OCI-LY1 (cell line): ENCODE results near the gene FAM120C.

Experiments used
- H2AFZ ChIP-seq: fragments of 200-600 bp; sonication (generic), shearing (Covaris generic); 2 replicates; pipeline ENCODE4 v1.6.0; 2014; ENCODE audit warnings: antibody characterized with exemption, mild to moderate bottlenecking, low read length
- H3F3A ChIP-seq: fragments of 200-600 bp; sonication (generic), shearing (Covaris generic); 2 replicates; pipeline ENCODE4 v1.6.0; 2014; ENCODE audit warnings: mild to moderate bottlenecking, antibody characterized with exemption, low read length, moderate library complexity; ENCODE audit not compliant: insufficient read depth
- H3K27ac ChIP-seq: fragments of 200-600 bp; sonication (generic); 2 replicates; pipeline ENCODE4 v1.5.1; 2014; ENCODE audit warnings: low read length, mixed run types, mild to moderate bottlenecking, low read depth; ENCODE audit not compliant: poor library complexity, severe bottlenecking
- H3K27me3 ChIP-seq: fragments of 200-600 bp; sonication (generic); 2 replicates; pipeline ENCODE4 v1.6.0; 2014; ENCODE audit warnings: antibody characterized with exemption, mild to moderate bottlenecking, low read length, moderate library complexity; ENCODE audit not compliant: insufficient read depth
- H3K36me3 ChIP-seq: fragments of 200-600 bp; sonication (generic); 2 replicates; pipeline ENCODE4 v1.6.1; 2014; ENCODE audit warnings: mild to moderate bottlenecking, antibody characterized with exemption, low read length, moderate library complexity, mixed read lengths; ENCODE audit not compliant: insufficient read depth
- H3K4me1 ChIP-seq: fragments of 200-600 bp; sonication (generic); 2 replicates; pipeline ENCODE4 v1.5.1; 2014; ENCODE audit warnings: mild to moderate bottlenecking, low read length, moderate library complexity; ENCODE audit not compliant: insufficient read depth, severe bottlenecking
- H3K4me2 ChIP-seq: fragments of 200-600 bp; sonication (generic), shearing (Covaris generic); 2 replicates; pipeline ENCODE4 v1.6.1; 2014; ENCODE audit warnings: low read length
- H3K4me3 ChIP-seq: fragments of 200-600 bp; sonication (generic); 2 replicates; pipeline ENCODE4 v1.5.1; 2014; ENCODE audit warnings: low read length, low read depth, mild to moderate bottlenecking, mixed read lengths; ENCODE audit not compliant: poor library complexity, severe bottlenecking
- H3K79me2 ChIP-seq: fragments of 200-600 bp; shearing (Covaris generic); 2 replicates; pipeline ENCODE4 v1.6.1; 2016; ENCODE audit warnings: mixed run types, low read length, mixed read lengths; ENCODE audit not compliant: insufficient read depth
- H3K9ac ChIP-seq: fragments of 200-600 bp; sonication (generic), shearing (Covaris generic); 2 replicates; pipeline ENCODE4 v1.6.1; 2014; ENCODE audit warnings: mild to moderate bottlenecking, low read length, mixed read lengths
- H3K9me2 ChIP-seq: fragments of 200-600 bp; sonication (generic), shearing (Covaris generic); 2 replicates; pipeline ENCODE4 v1.6.1; 2014; ENCODE audit warnings: low read depth, mild to moderate bottlenecking, low read length, mixed read lengths
- H3K9me3 ChIP-seq: fragments of 200-600 bp; shearing (Covaris generic); 2 replicates; pipeline ENCODE4 v1.6.1; 2014; ENCODE audit warnings: low read length, mixed read lengths
- H4K20me1 ChIP-seq: fragments of 200-600 bp; sonication (generic), shearing (Covaris generic); 2 replicates; pipeline ENCODE4 v1.6.0; 2016; ENCODE audit warnings: mild to moderate bottlenecking, low read length; ENCODE audit not compliant: insufficient read depth
- EZH2 ChIP-seq: fragments of 200-600 bp; sonication (generic), shearing (Covaris generic); IDR thresholded peaks from 2 replicates; pipeline ENCODE4 v1.8.0; 2017; ENCODE audit warnings: borderline replicate concordance, mixed run types, mild to moderate bottlenecking, antibody characterized with exemption, low read length, moderate library complexity, mixed read lengths
- TF ChIP-seq, protein P1 (sequence below): fragments of 200-600 bp; sonication (generic), shearing (Covaris generic); IDR thresholded peaks from 2 replicates; pipeline ENCODE4 v1.5.1; 2017; ENCODE audit warnings: mild to moderate bottlenecking, antibody characterized with exemption, low read length, moderate library complexity, mixed read lengths

FAM120C gene

GRCh38 chrX:54085666-54086065 is 97.4 kb downstream of the FAM120C start:
- Histone ChIP-seq H3K27me3 (no peaks in the 10 kb centered on the region), H3F3A (no peaks in the 10 kb centered on the region), H3K79me2 (no peaks in the 10 kb centered on the region), H3K9me3 (no peaks in the 10 kb centered on the region), H3K9ac (no peak overlapping the region), H2AFZ (no peak overlapping the region), H3K9me2 (no peaks in the 10 kb centered on the region), H3K36me3 (no peaks in the 10 kb centered on the region), H3K4me2 (no peak overlapping the region), H3K4me3 (no peak overlapping the region), H3K27ac (no peak overlapping the region), H3K4me1 (no peaks in the 10 kb centered on the region), H4K20me1 (no peaks in the 10 kb centered on the region)
- TF ChIP-seq EZH2 = no peak
- TF ChIP-seq, protein P1, sequence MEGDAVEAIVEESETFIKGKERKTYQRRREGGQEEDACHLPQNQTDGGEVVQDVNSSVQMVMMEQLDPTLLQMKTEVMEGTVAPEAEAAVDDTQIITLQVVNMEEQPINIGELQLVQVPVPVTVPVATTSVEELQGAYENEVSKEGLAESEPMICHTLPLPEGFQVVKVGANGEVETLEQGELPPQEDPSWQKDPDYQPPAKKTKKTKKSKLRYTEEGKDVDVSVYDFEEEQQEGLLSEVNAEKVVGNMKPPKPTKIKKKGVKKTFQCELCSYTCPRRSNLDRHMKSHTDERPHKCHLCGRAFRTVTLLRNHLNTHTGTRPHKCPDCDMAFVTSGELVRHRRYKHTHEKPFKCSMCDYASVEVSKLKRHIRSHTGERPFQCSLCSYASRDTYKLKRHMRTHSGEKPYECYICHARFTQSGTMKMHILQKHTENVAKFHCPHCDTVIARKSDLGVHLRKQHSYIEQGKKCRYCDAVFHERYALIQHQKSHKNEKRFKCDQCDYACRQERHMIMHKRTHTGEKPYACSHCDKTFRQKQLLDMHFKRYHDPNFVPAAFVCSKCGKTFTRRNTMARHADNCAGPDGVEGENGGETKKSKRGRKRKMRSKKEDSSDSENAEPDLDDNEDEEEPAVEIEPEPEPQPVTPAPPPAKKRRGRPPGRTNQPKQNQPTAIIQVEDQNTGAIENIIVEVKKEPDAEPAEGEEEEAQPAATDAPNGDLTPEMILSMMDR = no peak

DNA sequence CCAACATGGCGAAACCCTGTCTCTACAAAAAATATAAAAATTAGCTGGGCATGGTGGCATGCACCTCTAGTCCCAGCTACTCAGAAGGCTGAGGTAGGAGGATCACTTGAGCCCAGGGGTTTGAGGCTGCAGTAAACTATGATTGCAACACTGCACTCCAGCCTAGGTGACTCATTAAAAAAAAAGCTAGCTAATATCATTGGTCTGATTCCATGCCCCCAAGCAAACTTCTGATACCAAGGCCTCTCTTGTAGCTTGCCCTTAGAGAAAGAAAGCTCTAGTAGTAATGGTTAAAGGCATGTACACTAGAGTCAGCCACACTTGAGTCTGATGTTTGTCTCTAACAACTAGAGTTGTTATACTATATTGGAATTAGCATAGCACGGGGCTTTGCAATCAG is 106.2 kb downstream of the FAM120C start:
- Histone ChIP-seq H3K27me3 (no peaks in the 10 kb centered on the region), H3F3A (no peaks in the 10 kb centered on the region), H3K4me3 (no peak overlapping the region), H3K9me2 (no peaks in the 10 kb centered on the region), H3K4me1 (no peaks in the 10 kb centered on the region), H3K9me3 (no peaks in the 10 kb centered on the region), H3K27ac (no peak overlapping the region), H3K36me3 (no peaks in the 10 kb centered on the region), H3K4me2 (no peak overlapping the region), H3K9ac (no peak overlapping the region), H4K20me1 (no peaks in the 10 kb centered on the region), H2AFZ (no peak overlapping the region), H3K79me2 (no peaks in the 10 kb centered on the region)
- no peak for TF ChIP-seq EZH2
- TF ChIP-seq, protein P1 = no peak

DNA sequence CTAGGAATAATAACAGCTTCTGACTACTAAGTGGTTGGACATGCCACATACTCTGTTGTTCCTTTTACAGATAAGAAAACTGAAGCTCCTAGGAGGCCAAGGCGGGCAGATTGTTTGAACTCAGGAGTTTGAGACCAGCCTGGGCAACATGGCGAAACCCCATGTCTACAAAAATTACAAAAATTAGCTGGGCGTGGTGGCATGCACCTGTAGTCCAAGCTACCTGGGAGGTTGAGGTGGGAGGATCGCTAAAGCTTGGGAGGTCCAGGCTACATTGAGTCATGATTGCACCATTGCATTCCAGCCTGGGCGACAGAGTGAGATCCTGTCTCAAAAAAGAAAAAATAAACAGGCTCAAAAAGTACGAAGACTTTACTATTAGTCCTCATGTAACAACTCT is 108.2 kb downstream of the FAM120C start:
- no peaks in the 10 kb centered on the region for H4K20me1 ChIP-seq

More for the DNA sequence above, 108.2 kb downstream of the FAM120C start:
- Histone ChIP-seq H2AFZ (no peak overlapping the region), H3K4me3 (no peak overlapping the region), H3K4me1 (no peaks in the 10 kb centered on the region), H3K9ac (no peak overlapping the region), H3K9me3 (no peaks in the 10 kb centered on the region), H3K27me3 (no peaks in the 10 kb centered on the region), H3K9me2 (no peaks in the 10 kb centered on the region), H3K27ac (no peak overlapping the region), H3K36me3 (no peaks in the 10 kb centered on the region), H3F3A (no peaks in the 10 kb centered on the region), H3K79me2 (no peaks in the 10 kb centered on the region), H3K4me2 (no peak overlapping the region)
- TF ChIP-seq EZH2 = no peak
- TF ChIP-seq, protein P1 = no peak
